CD14-positive monocyte (primary cell): Measurements from ENCODE around the gene FBXL15. TPM values are rescaled to one million over a fixed set of nuclear protein-coding genes. Genes with fewer than 3 reads are reported as not detected.

Experiments used
- DNase-seq, 3 donors: peaks; one replicate each; pipeline ENCODE4 v3.0.0-alpha.2; 2011 to 2022
- H2AFZ ChIP-seq: 2 replicates; pipeline ENCODE4 v1.6.0; 2012; ENCODE audit warnings: mild to moderate bottlenecking, low read depth, low read length, inconsistent platforms; ENCODE audit not compliant: insufficient read depth, poor library complexity, severe bottlenecking
- H3K27ac ChIP-seq, 2 donors: 1 replicate in 1 of 2; 2 replicates in 1 of 2; pipeline ENCODE4 v1.5.1; 2012 to 2013; ENCODE audit warnings: low read length in 2 of 2, control low read depth in 1 of 2, inconsistent platforms in 1 of 2, low read depth in 1 of 2, mild to moderate bottlenecking in 1 of 2
- H3K27me3 ChIP-seq, 2 donors: one replicate each; pipeline versions ENCODE4 v1.6.0 to v1.6.1; 2011 to 2013; ENCODE audit warnings: low read length in 2 of 2; ENCODE audit not compliant: control insufficient read depth in 2 of 2, insufficient read depth in 2 of 2
- H3K36me3 ChIP-seq, 2 donors: replicated peaks in 1 of 2; 1 replicate in 1 of 2; 2 replicates in 1 of 2; pipeline versions ENCODE4 v1.5.1 to v1.6.1; 2012 to 2013; ENCODE audit warnings: low read length in 2 of 2, control low read depth in 1 of 2, inconsistent platforms in 1 of 2, mild to moderate bottlenecking in 1 of 2; ENCODE audit not compliant: insufficient read depth in 2 of 2, control insufficient read depth in 1 of 2
- H3K4me1 ChIP-seq, 2 donors: 1 replicate in 1 of 2; 2 replicates in 1 of 2; pipeline versions ENCODE4 v1.5.1 to v1.6.1; 2012 to 2013; ENCODE audit warnings: low read length in 2 of 2, control low read depth in 1 of 2, inconsistent platforms in 1 of 2, mild to moderate bottlenecking in 1 of 2, moderate library complexity in 1 of 2; ENCODE audit not compliant: insufficient read depth in 2 of 2, control insufficient read depth in 1 of 2
- H3K4me2 ChIP-seq: replicated peaks from 2 replicates; pipeline ENCODE3; 2012; ENCODE audit warnings: low read length, moderate library complexity, mild to moderate bottlenecking; ENCODE audit not compliant: poor library complexity, severe bottlenecking; ENCODE audit errors: extremely low read depth
- H3K4me3 ChIP-seq, 3 experiments: fragments of 200-600 bp in 1 of 3; sonication (generic) in 1 of 3; replicated peaks in 1 of 3; 1 replicate in 2 of 3; 2 replicates in 1 of 3; pipeline ENCODE4 v1.5.1; 2011 to 2013; ENCODE audit warnings: low read length in 3 of 3, mild to moderate bottlenecking in 3 of 3, control low read depth in 2 of 3, low read depth in 2 of 3, inconsistent platforms in 1 of 3, moderate library complexity in 1 of 3
- H3K79me2 ChIP-seq: 2 replicates; pipeline ENCODE4 v1.6.0; 2012; ENCODE audit warnings: mild to moderate bottlenecking, control low read depth, inconsistent platforms, low read length, moderate library complexity; ENCODE audit not compliant: insufficient read depth
- H3K9ac ChIP-seq: 2 replicates; pipeline ENCODE4 v1.6.0; 2017; ENCODE audit warnings: low read length, mild to moderate bottlenecking; ENCODE audit not compliant: insufficient read depth, poor library complexity, severe bottlenecking
- H3K9me3 ChIP-seq, 2 donors: replicated peaks in 1 of 2; 1 replicate in 1 of 2; 2 replicates in 1 of 2; pipeline versions ENCODE4 v1.5.1 to v1.6.1; 2012 to 2013; ENCODE audit warnings: low read length in 2 of 2, control low read depth in 1 of 2; ENCODE audit not compliant: control insufficient read depth in 1 of 2, insufficient read depth in 1 of 2
- H4K20me1 ChIP-seq: 2 replicates; pipeline ENCODE4 v1.6.0; 2012; ENCODE audit warnings: mild to moderate bottlenecking, low read length, control low read depth, moderate library complexity; ENCODE audit not compliant: insufficient read depth
- H3K27ac Mint-ChIP-seq, 7 donors: one replicate each; pipeline ENCODE4 v1.8.0; 2020; ENCODE audit warnings: mild to moderate bottlenecking in 7 of 7, mixed read lengths in 7 of 7, moderate library complexity in 6 of 7, inconsistent platforms in 2 of 7
- H3K27me3 Mint-ChIP-seq, 3 donors: one replicate each; pipeline ENCODE4 v1.8.0; 2021 to 2022; ENCODE audit warnings: low read depth in 3 of 3, mild to moderate bottlenecking in 3 of 3, mixed read lengths in 3 of 3, moderate library complexity in 3 of 3, inconsistent platforms in 1 of 3
- H3K36me3 Mint-ChIP-seq, 2 donors: one replicate each; pipeline ENCODE4 v1.8.0; 2020; ENCODE audit warnings: mixed read lengths in 2 of 2, inconsistent platforms in 1 of 2, mild to moderate bottlenecking in 1 of 2
- H3K4me1 Mint-ChIP-seq: one replicate; pipeline ENCODE4 v1.8.0; 2020; ENCODE audit warnings: mild to moderate bottlenecking, mixed read lengths
- H3K4me3 Mint-ChIP-seq, 2 donors: one replicate each; pipeline ENCODE4 v1.8.0; 2020; ENCODE audit warnings: mild to moderate bottlenecking in 2 of 2, mixed read lengths in 2 of 2, moderate library complexity in 1 of 2
- H3K9me3 Mint-ChIP-seq, 7 donors: one replicate each; pipeline ENCODE4 v1.8.0; 2020 to 2022; ENCODE audit warnings: mixed read lengths in 7 of 7, mild to moderate bottlenecking in 6 of 7, moderate library complexity in 6 of 7, inconsistent platforms in 2 of 7
- WGBS: methylation state at CpG from one replicate; pipeline ENCODE4 v1.1.5; 2013; ENCODE audit warnings: missing lambda C conversion rate; ENCODE audit not compliant: insufficient coverage; 5-methylcytosine and 5-hydroxymethylcytosine counted together
- intact Hi-C, 2 donors: fragments of 100-400 bp; cut with micrococcal nuclease; formaldehyde crosslinking; loops; one replicate each; pipeline versions ENCODE4 v1.15.0 to v1.15.1; 2023
- polyA plus RNA-seq, 3 donors: library from polyadenylated mRNA; depleted of rRNA in 1 of 3; unstranded in 2 of 3; stranded (reverse) in 1 of 3; fragments of 300-500 nt in 2 of 3; fragments of >200 nt in 1 of 3; fragmentation: Illumina TruSeq in 2 of 3; gene quantifications; 1 replicate in 2 of 3; 2 replicates in 1 of 3; pipeline ENCODE4 v1.2.3, GENCODE V29; 2012 to 2021
- TF ChIP-seq, protein P1 (sequence below): fragments of 200-600 bp; IDR thresholded peaks from one replicate; pipeline ENCODE4 v1.8.0; 2022; ENCODE audit warnings: antibody characterized with exemption, mild to moderate bottlenecking

The FBXL15 gene
- polyA plus RNA-seq, 3 donors: 16.0 to 36.3 (median 25.5) TPM

DNA sequence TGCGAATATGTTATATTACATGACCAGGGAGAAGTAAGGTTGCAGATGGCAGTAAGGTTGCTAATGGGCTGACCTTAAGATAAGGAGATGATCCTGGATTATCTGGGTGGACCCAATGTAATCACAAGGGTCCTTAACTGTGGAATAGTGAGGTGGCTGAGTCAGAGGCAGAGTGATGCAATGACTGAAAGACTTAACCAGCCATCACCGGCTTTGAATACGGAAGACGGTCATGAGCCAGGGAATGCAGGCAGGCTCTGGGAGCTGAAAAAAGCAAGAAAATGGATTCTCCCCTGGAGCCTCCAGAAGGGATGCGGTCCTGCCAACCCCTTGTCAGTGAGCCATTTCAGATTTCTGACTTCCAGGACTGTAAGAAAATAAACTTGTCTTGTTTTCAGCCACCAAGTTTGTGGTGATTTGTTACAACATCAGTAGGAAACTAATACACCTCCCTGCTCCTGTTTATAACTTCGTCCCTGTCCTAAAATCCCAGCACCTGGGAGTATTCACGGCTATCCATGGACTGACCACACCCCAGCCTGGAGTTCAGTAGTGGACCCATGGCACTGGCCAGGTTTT, 35.3 kb downstream of the FBXL15 start:
- Histone ChIP-seq H3K4me1 (peaks cover 65 to 66% of the 10 kb centered on the region in 2 donors), H3K4me2 (peak overlapping the region; percentile 17), H3K27ac (peak overlapping the region; percentile 81 to 98), H3K36me3 (no peaks in the 10 kb centered on the region), H2AFZ (peak overlapping the region; percentile 60), H3K9ac (peak overlapping the region; percentile 28), H4K20me1 (no peaks in the 10 kb centered on the region), H3K9me3 (no peaks in the 10 kb centered on the region), H3K79me2 (peaks cover 11% of the 10 kb centered on the region), H3K4me3 (peak overlapping the region in 1 of 3 experiments; percentile 3), H3K27me3 (no peaks in the 10 kb centered on the region)
- peaks cover 67% of the 10 kb centered on the region for H3K4me1 Mint-ChIP-seq
- DNase-seq: peak; percentile 82 to 93 (median 93)
- peaks cover 0 to 3% (median 2%) of the 10 kb centered on the region in 3 donors for H3K27me3 Mint-ChIP-seq
- TF ChIP-seq, protein P1, sequence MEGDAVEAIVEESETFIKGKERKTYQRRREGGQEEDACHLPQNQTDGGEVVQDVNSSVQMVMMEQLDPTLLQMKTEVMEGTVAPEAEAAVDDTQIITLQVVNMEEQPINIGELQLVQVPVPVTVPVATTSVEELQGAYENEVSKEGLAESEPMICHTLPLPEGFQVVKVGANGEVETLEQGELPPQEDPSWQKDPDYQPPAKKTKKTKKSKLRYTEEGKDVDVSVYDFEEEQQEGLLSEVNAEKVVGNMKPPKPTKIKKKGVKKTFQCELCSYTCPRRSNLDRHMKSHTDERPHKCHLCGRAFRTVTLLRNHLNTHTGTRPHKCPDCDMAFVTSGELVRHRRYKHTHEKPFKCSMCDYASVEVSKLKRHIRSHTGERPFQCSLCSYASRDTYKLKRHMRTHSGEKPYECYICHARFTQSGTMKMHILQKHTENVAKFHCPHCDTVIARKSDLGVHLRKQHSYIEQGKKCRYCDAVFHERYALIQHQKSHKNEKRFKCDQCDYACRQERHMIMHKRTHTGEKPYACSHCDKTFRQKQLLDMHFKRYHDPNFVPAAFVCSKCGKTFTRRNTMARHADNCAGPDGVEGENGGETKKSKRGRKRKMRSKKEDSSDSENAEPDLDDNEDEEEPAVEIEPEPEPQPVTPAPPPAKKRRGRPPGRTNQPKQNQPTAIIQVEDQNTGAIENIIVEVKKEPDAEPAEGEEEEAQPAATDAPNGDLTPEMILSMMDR: no peak
- H3K36me3 Mint-ChIP-seq: peaks cover 4 to 5% of the 10 kb centered on the region in 2 donors
- H3K4me3 Mint-ChIP-seq: peak overlapping the region; percentile 16
- peak overlapping the region; percentile 76 to 100 (median 91) for H3K27ac Mint-ChIP-seq
- peaks cover 0 to 2% (median 0%) of the 10 kb centered on the region in 7 donors for H3K9me3 Mint-ChIP-seq
- 20% methylated on average over 4 of the region's 7 CpGs for WGBS
- intact Hi-C loops: no loop called here

DNA sequence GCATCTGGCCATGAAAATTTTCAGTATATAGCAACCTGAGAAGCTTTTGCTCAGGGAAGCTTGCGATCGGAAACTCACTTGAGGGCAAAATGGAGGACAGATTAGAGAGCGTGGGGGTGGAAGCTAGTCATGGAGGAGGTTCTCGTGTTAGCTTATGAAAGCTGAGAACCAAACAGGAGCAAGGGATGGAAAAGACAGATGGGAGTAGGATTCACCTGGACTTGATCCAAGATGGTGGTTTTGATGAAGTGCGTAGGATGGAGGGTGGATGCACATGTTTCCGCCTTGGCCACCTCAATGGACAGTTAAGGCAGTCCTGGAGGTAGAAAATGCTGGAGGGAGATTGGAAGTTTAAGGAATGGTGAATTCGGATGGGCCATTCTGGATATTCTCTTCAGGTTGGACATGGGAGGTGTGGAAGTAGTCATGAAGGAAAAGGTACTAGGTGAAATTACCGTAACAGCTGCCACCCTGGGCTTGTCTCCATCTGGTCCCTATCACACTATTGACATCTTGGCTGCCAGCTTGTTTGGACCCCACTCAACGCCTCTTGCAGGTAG, 37.0 kb downstream of the FBXL15 start:
- Histone ChIP-seq H3K9ac (no peak overlapping the region), H3K4me3 (no peak overlapping the region), H3K4me1 (peaks cover 62 to 66% of the 10 kb centered on the region in 2 donors), H2AFZ (no peak overlapping the region), H3K9me3 (no peaks in the 10 kb centered on the region), H4K20me1 (no peaks in the 10 kb centered on the region), H3K79me2 (no peaks in the 10 kb centered on the region), H3K27ac (no peak overlapping the region), H3K36me3 (no peaks in the 10 kb centered on the region), H3K27me3 (peaks cover 0 to under 1% of the 10 kb centered on the region in 2 donors), H3K4me2 (no peak overlapping the region)
- intact Hi-C loops: no loop called here
- WGBS: 87% methylated on average over 7 of the region's 9 CpGs
- Mint-ChIP-seq H3K27me3 (peaks cover 2 to 5% (median 3%) of the 10 kb centered on the region in 3 donors), H3K4me1 (peaks cover 65% of the 10 kb centered on the region), H3K9me3 (peaks cover 0 to 2% (median 0%) of the 10 kb centered on the region in 7 donors), H3K4me3 (no peak overlapping the region), H3K27ac (no peak overlapping the region), H3K36me3 (peaks cover 4 to 5% of the 10 kb centered on the region in 2 donors)
- TF ChIP-seq, protein P1: no peak
- DNase-seq: no peak
